Natural killer cell (primary cell): ENCODE results near the gene MMP15. TPM values are rescaled to one million over a fixed set of nuclear protein-coding genes. Genes with fewer than 3 reads are reported as not detected.
"Not testable (repeated sequence)": the region's sequence is repeated elsewhere in the genome, so short reads cannot be mapped to it uniquely, and the experiment has no call there.

ENCODE experiments used
- ATAC-seq, 3 donors: fragments of 150-1000 bp in 2 of 3; fragments of 200-7000 bp in 1 of 3; cut with Tn5 transposase; 1 replicate in 1 of 3; 2 replicates in 2 of 3; pipeline ENCODE4 v1.10.0; 2021; ENCODE audit warnings: mild to moderate bottlenecking in 2 of 3, moderate library complexity in 2 of 3
- DNase-seq, 2 donors: peaks; one replicate each; pipeline versions ENCODE4 v3.0.0 to v3.0.0-alpha.2; 2013 to 2021; ENCODE audit warnings: mixed read lengths in 1 of 2
- H3K27ac ChIP-seq: one replicate; pipeline ENCODE4 v1.5.1; 2013; ENCODE audit warnings: mild to moderate bottlenecking, low read length
- H3K27me3 ChIP-seq: one replicate; pipeline ENCODE4 v1.6.1; 2013; ENCODE audit warnings: low read length; ENCODE audit not compliant: control insufficient read depth, insufficient read depth
- H3K36me3 ChIP-seq: one replicate; pipeline ENCODE4 v1.6.1; 2013; ENCODE audit warnings: low read length; ENCODE audit not compliant: control insufficient read depth, insufficient read depth
- H3K4me1 ChIP-seq: one replicate; pipeline ENCODE4 v1.6.1; 2013; ENCODE audit warnings: low read length; ENCODE audit not compliant: control insufficient read depth, insufficient read depth
- H3K4me3 ChIP-seq: one replicate; pipeline ENCODE4 v1.5.1; 2013; ENCODE audit warnings: low read length
- H3K9me3 ChIP-seq: one replicate; pipeline ENCODE4 v1.6.1; 2013; ENCODE audit warnings: low read length; ENCODE audit not compliant: control insufficient read depth, insufficient read depth
- H3K27ac Mint-ChIP-seq, 2 donors: one replicate each; pipeline ENCODE4 v1.8.0; 2022; ENCODE audit warnings: mild to moderate bottlenecking in 2 of 2, mixed read lengths in 2 of 2, moderate library complexity in 1 of 2
- H3K27me3 Mint-ChIP-seq, 2 donors: one replicate each; pipeline ENCODE4 v1.8.0; 2022; ENCODE audit warnings: low read depth in 2 of 2, mixed read lengths in 2 of 2
- H3K36me3 Mint-ChIP-seq: one replicate; pipeline ENCODE4 v1.8.0; 2022; ENCODE audit warnings: mixed read lengths
- H3K4me1 Mint-ChIP-seq, 2 donors: one replicate each; pipeline ENCODE4 v1.8.0; 2022; ENCODE audit warnings: mixed read lengths in 2 of 2
- H3K4me3 Mint-ChIP-seq: one replicate; pipeline ENCODE4 v1.8.0; 2022; ENCODE audit warnings: mild to moderate bottlenecking, moderate library complexity, mixed read lengths
- H3K9me3 Mint-ChIP-seq, 2 donors: one replicate each; pipeline ENCODE4 v1.8.0; 2022; ENCODE audit warnings: mixed read lengths in 2 of 2
- WGBS: methylation state at CpG from one replicate; pipeline ENCODE4 v1.1.7; 2013; ENCODE audit warnings: missing lambda C conversion rate; ENCODE audit not compliant: insufficient coverage; 5-methylcytosine and 5-hydroxymethylcytosine counted together
- intact Hi-C: fragments of 100-400 bp; cut with micrococcal nuclease; formaldehyde crosslinking; loops from one replicate; pipeline ENCODE4 v1.14.2; 2022
- total RNA-seq, 4 donors: library from RNA; stranded (reverse); fragments of 120-200 nt in 1 of 4; gene quantifications; one replicate each; pipeline versions ENCODE4 v1.2.3 to v1.2.4, GENCODE V29; 2013 to 2022
- TF ChIP-seq, protein P1 (sequence below): fragments of 200-600 bp; IDR thresholded peaks from one replicate; pipeline ENCODE4 v1.8.0; 2022; ENCODE audit warnings: antibody characterized with exemption

The MMP15 gene
- total RNA-seq, 3 donors from 2014 or later (not counting 1 experiment from before 2014, with no cell fraction given): 0.23 to 0.27 (median 0.24) TPM

GRCh38 chr16:58086381-58087208 lies 61.0 kb downstream of the MMP15 start:
- DNase-seq (no peak), ATAC-seq (no peak)
- Mint-ChIP-seq H3K4me3 (no peak overlapping the region), H3K4me1 (no peaks in the 10 kb centered on the region), H3K27me3 (peaks cover 0 to 2% of the 10 kb centered on the region in 2 donors), H3K36me3 (no peaks in the 10 kb centered on the region), H3K27ac (no peak overlapping the region), H3K9me3 (no peaks in the 10 kb centered on the region)
- intact Hi-C loops: no loop called here
- WGBS: 91% methylated on average over 19 of the region's 19 CpGs
- Histone ChIP-seq H3K36me3 (no peaks in the 10 kb centered on the region), H3K27ac (no peak overlapping the region), H3K9me3 (no peaks in the 10 kb centered on the region), H3K27me3 (no peaks in the 10 kb centered on the region), H3K4me1 (no peaks in the 10 kb centered on the region), H3K4me3 (no peak overlapping the region)
- TF ChIP-seq, protein P1, sequence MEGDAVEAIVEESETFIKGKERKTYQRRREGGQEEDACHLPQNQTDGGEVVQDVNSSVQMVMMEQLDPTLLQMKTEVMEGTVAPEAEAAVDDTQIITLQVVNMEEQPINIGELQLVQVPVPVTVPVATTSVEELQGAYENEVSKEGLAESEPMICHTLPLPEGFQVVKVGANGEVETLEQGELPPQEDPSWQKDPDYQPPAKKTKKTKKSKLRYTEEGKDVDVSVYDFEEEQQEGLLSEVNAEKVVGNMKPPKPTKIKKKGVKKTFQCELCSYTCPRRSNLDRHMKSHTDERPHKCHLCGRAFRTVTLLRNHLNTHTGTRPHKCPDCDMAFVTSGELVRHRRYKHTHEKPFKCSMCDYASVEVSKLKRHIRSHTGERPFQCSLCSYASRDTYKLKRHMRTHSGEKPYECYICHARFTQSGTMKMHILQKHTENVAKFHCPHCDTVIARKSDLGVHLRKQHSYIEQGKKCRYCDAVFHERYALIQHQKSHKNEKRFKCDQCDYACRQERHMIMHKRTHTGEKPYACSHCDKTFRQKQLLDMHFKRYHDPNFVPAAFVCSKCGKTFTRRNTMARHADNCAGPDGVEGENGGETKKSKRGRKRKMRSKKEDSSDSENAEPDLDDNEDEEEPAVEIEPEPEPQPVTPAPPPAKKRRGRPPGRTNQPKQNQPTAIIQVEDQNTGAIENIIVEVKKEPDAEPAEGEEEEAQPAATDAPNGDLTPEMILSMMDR: no peak

DNA sequence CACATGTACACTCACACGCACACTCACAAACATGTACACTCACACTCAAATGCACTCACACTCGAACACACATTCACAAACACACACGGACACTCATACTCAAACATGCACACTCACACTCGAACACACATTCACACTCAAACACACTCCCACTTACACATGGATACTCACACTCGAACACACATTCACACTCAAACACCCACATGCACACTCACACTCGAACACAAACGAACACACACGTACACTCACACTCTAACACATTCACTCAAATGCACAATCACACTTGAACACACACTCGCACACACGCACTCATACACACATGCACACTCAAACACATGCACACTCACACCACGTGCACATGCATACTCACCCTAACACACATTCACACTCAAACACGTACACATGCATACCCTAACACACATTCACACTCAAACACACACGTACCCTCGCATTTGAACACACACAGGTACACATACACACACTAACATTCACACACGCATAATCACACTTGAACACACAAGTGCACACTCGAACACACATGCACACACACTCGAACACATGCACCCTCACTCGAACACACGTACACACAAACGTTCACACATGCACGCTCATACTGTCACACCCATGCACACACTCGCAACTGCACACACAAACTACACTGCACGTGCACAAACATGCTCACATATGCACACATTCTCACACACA lies 61.8 kb downstream of the MMP15 start:
- Mint-ChIP-seq H3K36me3 (no peaks in the 10 kb centered on the region), H3K4me3 (no peak overlapping the region), H3K27me3 (peaks cover 0 to 2% of the 10 kb centered on the region in 2 donors), H3K9me3 (no peaks in the 10 kb centered on the region), H3K4me1 (no peaks in the 10 kb centered on the region), H3K27ac (no peak overlapping the region)
- H3K27me3 ChIP-seq: no peaks in the 10 kb centered on the region
- no peaks in the 10 kb centered on the region for H3K4me1 ChIP-seq
- DNase-seq (no peak), ATAC-seq (peak in 1 of 3 donors; percentile 35)
- H3K36me3 ChIP-seq: no peaks in the 10 kb centered on the region
- intact Hi-C loops: no loop called here
- no peaks in the 10 kb centered on the region for H3K9me3 ChIP-seq
- H3K4me3 ChIP-seq: no peak overlapping the region
- H3K27ac ChIP-seq: no peak overlapping the region
- 96% methylated on average over 23 of the region's 23 CpGs for WGBS
- TF ChIP-seq, protein P1: no peak

DNA sequence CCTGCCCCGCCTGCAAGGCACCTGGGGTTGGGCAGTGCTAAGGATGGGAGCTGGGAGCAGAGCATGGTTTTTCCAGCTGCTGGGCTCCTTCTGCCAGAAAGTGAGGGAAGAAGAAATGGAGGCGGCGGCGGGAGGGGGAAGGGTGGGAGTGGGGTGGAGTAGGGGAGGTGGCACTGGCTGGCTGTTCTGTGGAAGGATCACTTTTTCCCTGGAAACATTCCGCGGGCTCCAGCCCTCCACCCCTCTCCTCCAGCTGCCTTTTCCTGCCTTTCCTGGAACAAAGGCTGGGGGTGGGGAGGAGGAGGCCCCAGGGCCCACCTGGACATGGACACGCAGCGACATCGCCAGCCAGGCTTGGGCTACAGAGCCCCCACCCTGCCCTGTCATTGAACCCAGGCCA lies 62.5 kb downstream of the MMP15 start:
- WGBS: 93% methylated on average over 4 of the region's 9 CpGs
- Mint-ChIP-seq H3K36me3 (no peaks in the 10 kb centered on the region), H3K27me3 (no peaks in the 10 kb centered on the region), H3K27ac (no peak overlapping the region), H3K4me3 (no peak overlapping the region), H3K9me3 (no peaks in the 10 kb centered on the region), H3K4me1 (no peaks in the 10 kb centered on the region)
- ATAC-seq (peak in 1 of 3 donors; percentile 17), DNase-seq (no peak)
- H3K27me3 ChIP-seq: no peaks in the 10 kb centered on the region
- no peak overlapping the region for H3K4me3 ChIP-seq
- H3K4me1 ChIP-seq: no peaks in the 10 kb centered on the region
- no peaks in the 10 kb centered on the region for H3K9me3 ChIP-seq
- TF ChIP-seq, protein P1: no peak
- H3K36me3 ChIP-seq: no peaks in the 10 kb centered on the region
- intact Hi-C loops: no loop called here
- H3K27ac ChIP-seq: no peak overlapping the region

GRCh38 chr16:58090396-58090795 lies 64.8 kb downstream of the MMP15 start:
- ATAC-seq, H3K27ac ChIP-seq, H3K4me3 Mint-ChIP-seq, H3K4me1 ChIP-seq, H3K27ac Mint-ChIP-seq, H3K36me3 ChIP-seq, H3K9me3 ChIP-seq, intact Hi-C loops, H3K36me3 Mint-ChIP-seq, H3K27me3 Mint-ChIP-seq, DNase-seq, H3K4me1 Mint-ChIP-seq, H3K9me3 Mint-ChIP-seq, H3K27me3 ChIP-seq, H3K4me3 ChIP-seq: not testable (repeated sequence)
- WGBS: 100% methylated on average over 2 of the region's 3 CpGs
